Testis (tissue), 3 donors: ENCODE measurements around the gene LRFN4. TPM values are rescaled to one million over a fixed set of nuclear protein-coding genes. Genes with fewer than 3 reads are reported as not detected.

Source experiments
- DNase-seq: peaks from one replicate; pipeline ENCODE4 v3.0.0-alpha.2; 2019
- H3K27ac ChIP-seq, 2 donors: fragments of 200-600 bp; sonication (generic); one replicate each; pipeline ENCODE4 v1.5.1; 2019
- H3K27me3 ChIP-seq: fragments of 200-600 bp; sonication (generic); one replicate; pipeline ENCODE4 v1.5.1; 2019
- H3K36me3 ChIP-seq: fragments of 200-600 bp; sonication (generic); one replicate; pipeline ENCODE4 v1.5.1; 2017; ENCODE audit warnings: low read depth; ENCODE audit errors: missing control alignments
- H3K4me1 ChIP-seq: fragments of 200-600 bp; sonication (generic); one replicate; pipeline ENCODE4 v1.5.1; 2019
- H3K4me3 ChIP-seq, 2 donors: fragments of 200-600 bp; sonication (generic); one replicate each; pipeline ENCODE4 v1.5.1; 2017 to 2019
- H3K9me3 ChIP-seq: fragments of 200-600 bp; sonication (generic); one replicate; pipeline ENCODE4 v1.5.1; 2017
- POLR2A ChIP-seq: fragments of 450-650 bp; IDR thresholded peaks from one replicate; pipeline ENCODE4 v1.6.1; 2017; ENCODE audit warnings: antibody characterized with exemption, mild to moderate bottlenecking, moderate library complexity
- WGBS, 2 donors: methylation state at CpG; one replicate each; pipeline ENCODE4 v1.1.5; 2018; 5-methylcytosine and 5-hydroxymethylcytosine counted together
- intact Hi-C: fragments of 100-400 bp; cut with DNase I; formaldehyde crosslinking; loops from one replicate; pipeline ENCODE4 v1.15.1; 2023; ENCODE audit warnings: low total_unique reads
- polyA plus RNA-seq: library from polyadenylated mRNA; stranded (reverse); fragments of 350-450 nt; fragmentation: Illumina TruSeq; extraction: RNeasy Lipid Tissue Mini Kit (QIAGEN cat#74804); gene quantifications from one replicate; pipeline ENCODE4 v1.2.3, GENCODE V29; 2014; ENCODE audit warnings: low read depth, low replicate concordance; ENCODE audit not compliant: insufficient read depth
- total RNA-seq, 2 donors: library from RNA; depleted of rRNA; stranded (reverse); fragments of >200 nt; gene quantifications; one replicate each; pipeline ENCODE4 v1.2.3, GENCODE V29; 2016
- TF ChIP-seq, protein P1 (sequence below), 3 experiments: fragments of 450-650 bp in 2 of 3; fragments of 200-600 bp in 1 of 3; sonication (generic) in 1 of 3; IDR thresholded peaks; one replicate each; pipeline ENCODE4 v1.5.1; 2016 to 2019; ENCODE audit warnings: antibody characterized with exemption in 3 of 3, mild to moderate bottlenecking in 2 of 3, moderate library complexity in 1 of 3

LRFN4 gene
- total and polyA plus RNA-seq, 3 donors from 2014 or later, result 23.2 to 27.2 (median 24.6) TPM

DNA sequence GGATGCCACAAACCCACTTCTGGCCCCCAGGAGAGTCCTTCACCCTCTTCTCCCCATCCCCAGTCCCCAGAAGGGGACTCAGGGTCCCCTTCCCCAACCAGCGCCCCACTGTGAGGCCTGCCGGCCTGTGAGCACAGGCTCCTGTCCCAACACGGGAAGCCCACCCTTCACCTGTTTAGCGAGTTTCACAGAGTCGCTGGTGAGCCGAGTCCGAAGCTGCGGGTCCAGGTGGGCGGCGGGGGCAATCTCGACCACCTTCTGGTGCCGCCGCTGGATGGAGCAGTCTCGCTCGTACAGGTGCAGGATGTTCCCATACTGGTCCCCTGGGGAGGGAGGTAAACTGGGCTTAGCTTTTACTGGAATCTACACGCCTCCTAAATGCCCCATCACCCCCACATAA is 13.3 kb downstream of the LRFN4 start:
- Histone ChIP-seq H3K4me3 (no peak overlapping the region), H3K4me1 (no peaks in the 10 kb centered on the region), H3K27me3 (no peaks in the 10 kb centered on the region), H3K27ac (no peak overlapping the region), H3K9me3 (no peaks in the 10 kb centered on the region), H3K36me3 (no peaks in the 10 kb centered on the region)
- 94 to 100% methylated on average over 3 to 16 of the region's 16 CpGs for WGBS, 2 donors
- DNase-seq, result no peak
- intact Hi-C loops, result no loop called here
- no peak for TF ChIP-seq POLR2A
- TF ChIP-seq, protein P1, sequence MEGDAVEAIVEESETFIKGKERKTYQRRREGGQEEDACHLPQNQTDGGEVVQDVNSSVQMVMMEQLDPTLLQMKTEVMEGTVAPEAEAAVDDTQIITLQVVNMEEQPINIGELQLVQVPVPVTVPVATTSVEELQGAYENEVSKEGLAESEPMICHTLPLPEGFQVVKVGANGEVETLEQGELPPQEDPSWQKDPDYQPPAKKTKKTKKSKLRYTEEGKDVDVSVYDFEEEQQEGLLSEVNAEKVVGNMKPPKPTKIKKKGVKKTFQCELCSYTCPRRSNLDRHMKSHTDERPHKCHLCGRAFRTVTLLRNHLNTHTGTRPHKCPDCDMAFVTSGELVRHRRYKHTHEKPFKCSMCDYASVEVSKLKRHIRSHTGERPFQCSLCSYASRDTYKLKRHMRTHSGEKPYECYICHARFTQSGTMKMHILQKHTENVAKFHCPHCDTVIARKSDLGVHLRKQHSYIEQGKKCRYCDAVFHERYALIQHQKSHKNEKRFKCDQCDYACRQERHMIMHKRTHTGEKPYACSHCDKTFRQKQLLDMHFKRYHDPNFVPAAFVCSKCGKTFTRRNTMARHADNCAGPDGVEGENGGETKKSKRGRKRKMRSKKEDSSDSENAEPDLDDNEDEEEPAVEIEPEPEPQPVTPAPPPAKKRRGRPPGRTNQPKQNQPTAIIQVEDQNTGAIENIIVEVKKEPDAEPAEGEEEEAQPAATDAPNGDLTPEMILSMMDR (IDR thresholded peaks at IDR 0.05), result no peak

DNA sequence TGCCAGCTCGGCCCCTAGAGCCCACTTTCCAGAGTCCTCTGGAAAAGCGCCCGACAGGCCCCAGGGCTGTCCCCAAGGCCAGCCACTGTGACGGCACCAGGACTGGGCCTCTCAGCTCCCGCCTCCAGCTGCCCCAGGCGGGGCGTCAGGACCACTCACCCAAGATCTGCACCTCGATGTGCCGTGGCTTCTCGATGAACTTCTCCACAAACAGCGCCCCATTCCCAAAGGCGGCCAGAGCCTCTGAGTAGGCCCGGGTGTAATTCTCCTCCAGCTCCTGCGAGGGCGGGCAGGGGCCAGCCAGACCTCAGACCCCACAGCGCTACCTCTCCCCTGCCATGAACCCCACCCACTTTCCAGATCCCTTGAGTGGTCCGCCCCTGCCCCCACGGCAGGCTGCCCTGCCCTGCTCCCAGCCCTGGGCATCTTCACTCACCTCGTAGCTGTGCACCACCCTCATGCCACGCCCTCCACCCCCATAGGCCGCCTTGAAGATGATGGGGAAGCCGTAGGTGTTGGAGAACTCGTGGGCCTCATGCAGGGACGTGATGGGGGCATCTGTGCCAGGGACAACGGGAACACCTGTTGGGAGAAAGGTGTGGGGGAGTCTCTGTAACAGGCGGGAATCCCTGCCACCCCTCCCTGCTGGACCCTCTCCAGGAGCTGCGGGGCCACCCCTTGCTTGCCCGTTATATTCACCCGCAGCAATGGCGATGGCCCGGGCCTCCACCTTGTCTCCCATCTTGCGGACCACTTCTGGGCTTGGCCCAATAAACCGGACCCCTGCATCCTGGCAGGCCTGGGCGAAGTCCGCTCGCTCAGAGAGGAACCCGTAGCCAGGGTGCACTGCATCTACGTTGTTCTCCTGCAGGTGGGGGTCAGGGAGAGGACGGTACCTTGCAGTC is 14.0 kb downstream of the LRFN4 start:
- 94 to 95% methylated on average over 19 to 39 of the region's 39 CpGs for WGBS, 2 donors
- Histone ChIP-seq H3K27ac (no peak overlapping the region), H3K4me3 (no peak overlapping the region), H3K27me3 (no peaks in the 10 kb centered on the region), H3K9me3 (no peaks in the 10 kb centered on the region), H3K4me1 (no peaks in the 10 kb centered on the region), H3K36me3 (no peaks in the 10 kb centered on the region)
- intact Hi-C loops, result no loop called here
- DNase-seq, result no peak
- no peak for TF ChIP-seq POLR2A
- TF ChIP-seq, protein P1 (IDR thresholded peaks at IDR 0.05), result no peak

DNA sequence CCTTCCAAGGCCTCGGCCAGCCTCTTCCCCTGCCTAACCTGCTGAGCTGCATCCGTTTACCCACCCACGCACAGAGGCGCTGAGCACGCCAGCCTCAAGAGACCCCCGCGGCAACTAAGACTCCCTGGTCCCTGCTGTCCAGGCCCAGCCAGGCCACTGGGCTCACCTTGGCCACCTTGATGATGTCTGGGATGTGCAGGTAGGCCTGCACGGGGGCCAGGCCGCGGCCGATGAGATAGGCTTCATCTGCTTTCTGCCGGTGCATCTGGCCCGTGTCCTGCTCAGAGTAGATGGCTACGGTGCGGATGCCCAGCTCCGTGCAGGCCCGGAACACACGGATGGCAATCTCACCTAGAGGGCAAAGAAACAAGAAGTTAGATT is 14.6 kb downstream of the LRFN4 start:
- intact Hi-C loops, result no loop called here
- DNase-seq, result no peak
- H3K4me3 ChIP-seq, result no peak overlapping the region
- 94 to 96% methylated on average over 17 to 18 of the region's 18 CpGs for WGBS, 2 donors
- no peaks in the 10 kb centered on the region for H3K9me3 ChIP-seq
- no peak overlapping the region for H3K27ac ChIP-seq
- H3K36me3 ChIP-seq, result no peaks in the 10 kb centered on the region
- no peaks in the 10 kb centered on the region for H3K4me1 ChIP-seq
- TF ChIP-seq POLR2A, result no peak
- TF ChIP-seq, protein P1 (IDR thresholded peaks at IDR 0.05), result no peak
- no peaks in the 10 kb centered on the region for H3K27me3 ChIP-seq

DNA sequence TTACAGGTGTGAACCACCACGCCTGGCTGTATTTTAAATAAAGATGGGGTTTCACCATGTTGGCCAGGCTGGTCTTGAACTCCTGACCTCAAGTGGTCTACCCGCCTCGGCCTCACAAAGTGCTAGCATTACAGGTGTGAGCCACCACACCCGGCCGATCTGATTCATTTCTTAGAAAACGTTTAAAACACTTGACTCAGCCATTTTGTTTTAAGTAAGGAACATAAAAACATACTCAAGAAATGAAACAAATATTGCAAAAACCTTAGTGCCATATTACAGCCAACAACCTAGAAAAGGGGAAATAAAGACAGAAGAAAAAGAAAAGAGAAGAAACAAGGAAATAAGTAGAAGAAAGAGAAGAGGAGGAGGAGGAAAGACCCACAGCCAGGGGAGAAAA is 17.4 kb downstream of the LRFN4 start:
- Histone ChIP-seq H3K9me3 (no peaks in the 10 kb centered on the region), H3K4me1 (no peaks in the 10 kb centered on the region), H3K27me3 (no peaks in the 10 kb centered on the region), H3K36me3 (no peaks in the 10 kb centered on the region), H3K4me3 (no peak overlapping the region), H3K27ac (no peak overlapping the region)
- no peak for TF ChIP-seq POLR2A
- TF ChIP-seq, protein P1 (IDR thresholded peaks at IDR 0.05), result no peak
- intact Hi-C loops, result no loop called here
- WGBS, 2 donors, result 88 to 93% methylated on average over 6 of the region's 6 CpGs
- no peak for DNase-seq

DNA sequence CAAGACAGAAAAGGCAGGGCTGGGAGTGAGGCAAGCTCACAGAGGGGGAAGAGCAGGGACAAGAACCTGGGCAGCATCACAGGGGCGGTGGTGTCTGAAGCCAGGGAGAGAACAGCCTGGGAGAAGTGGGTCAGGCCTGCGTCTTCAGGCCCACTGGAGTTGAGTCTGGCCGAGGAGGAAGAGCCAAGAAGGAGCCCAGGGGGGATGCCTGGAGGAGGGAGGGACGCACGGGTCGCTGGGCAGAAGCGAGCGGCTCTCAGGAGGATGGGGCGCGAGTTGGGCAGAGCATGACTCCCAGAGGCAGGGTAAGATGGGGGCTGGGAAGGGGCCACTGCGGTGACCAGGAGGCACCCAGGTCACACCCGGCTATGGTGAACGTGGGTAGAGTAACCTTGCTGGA is 18.5 kb downstream of the LRFN4 start:
- H3K36me3 ChIP-seq, result no peaks in the 10 kb centered on the region
- no peak for DNase-seq
- no peak overlapping the region for H3K4me3 ChIP-seq
- no peaks in the 10 kb centered on the region for H3K4me1 ChIP-seq
- H3K9me3 ChIP-seq, result no peaks in the 10 kb centered on the region
- intact Hi-C loops, result no loop called here
- H3K27ac ChIP-seq, result no peak overlapping the region
- H3K27me3 ChIP-seq, result no peaks in the 10 kb centered on the region
- WGBS, 2 donors, result 87 to 92% methylated on average over 13 of the region's 13 CpGs
- TF ChIP-seq POLR2A, result no peak
- TF ChIP-seq, protein P1 (IDR thresholded peaks at IDR 0.05), result no peak
